C4-2B (cell line): ENCODE data around the gene SLX4IP.
A peak's percentile ranks its signal among the peaks of the same experiment; 100 is the strongest.

Experiments used
- H3K27ac ChIP-seq: fragments of 450-650 bp; 2 replicates; pipeline ENCODE4 v1.5.1; 2017
- ZFX ChIP-seq: fragments of 450-650 bp; IDR thresholded peaks from 2 replicates; pipeline ENCODE4 v1.6.1; 2017
- TF ChIP-seq, protein P1 (sequence below): fragments of 450-650 bp; conservative IDR thresholded peaks from 2 replicates; pipeline ENCODE4 v1.5.1; 2017; ENCODE audit warnings: mild to moderate bottlenecking

The SLX4IP gene

DNA sequence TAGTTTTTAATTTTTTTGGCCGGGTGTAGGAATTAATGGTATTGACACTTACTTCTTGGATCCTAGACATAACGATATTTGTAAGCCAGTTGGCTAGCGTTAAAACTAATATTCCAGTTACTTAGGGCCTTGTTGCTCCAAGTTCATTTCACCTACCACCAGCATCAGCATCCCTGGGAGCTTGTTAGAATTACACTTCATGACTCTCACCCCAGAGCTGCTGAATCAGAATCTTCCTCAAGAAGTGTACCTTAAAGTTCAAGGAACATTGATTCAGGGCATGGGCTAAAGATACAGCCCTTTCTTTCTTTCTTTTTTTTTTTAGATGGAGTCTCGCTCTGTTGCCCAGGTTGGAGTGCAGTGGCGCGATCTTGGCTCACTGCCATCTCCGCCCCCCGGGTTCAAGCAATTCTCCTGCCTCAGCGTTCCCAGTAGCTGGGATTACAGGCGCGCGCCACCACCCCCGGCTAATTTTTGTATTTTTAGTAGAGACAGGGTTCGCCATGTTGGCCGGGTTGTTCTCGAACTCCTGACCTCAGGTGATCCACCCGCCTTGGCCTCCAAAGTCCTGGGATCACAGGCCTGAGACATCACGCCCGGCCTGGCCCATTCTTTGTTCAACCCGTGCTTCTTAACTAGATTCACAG is 1.1 kb downstream of the SLX4IP start:
- H3K27ac ChIP-seq, result peak overlapping the region; percentile 13; the same call in 1 of the 2 replicates
- no peak for TF ChIP-seq ZFX
- TF ChIP-seq, protein P1, sequence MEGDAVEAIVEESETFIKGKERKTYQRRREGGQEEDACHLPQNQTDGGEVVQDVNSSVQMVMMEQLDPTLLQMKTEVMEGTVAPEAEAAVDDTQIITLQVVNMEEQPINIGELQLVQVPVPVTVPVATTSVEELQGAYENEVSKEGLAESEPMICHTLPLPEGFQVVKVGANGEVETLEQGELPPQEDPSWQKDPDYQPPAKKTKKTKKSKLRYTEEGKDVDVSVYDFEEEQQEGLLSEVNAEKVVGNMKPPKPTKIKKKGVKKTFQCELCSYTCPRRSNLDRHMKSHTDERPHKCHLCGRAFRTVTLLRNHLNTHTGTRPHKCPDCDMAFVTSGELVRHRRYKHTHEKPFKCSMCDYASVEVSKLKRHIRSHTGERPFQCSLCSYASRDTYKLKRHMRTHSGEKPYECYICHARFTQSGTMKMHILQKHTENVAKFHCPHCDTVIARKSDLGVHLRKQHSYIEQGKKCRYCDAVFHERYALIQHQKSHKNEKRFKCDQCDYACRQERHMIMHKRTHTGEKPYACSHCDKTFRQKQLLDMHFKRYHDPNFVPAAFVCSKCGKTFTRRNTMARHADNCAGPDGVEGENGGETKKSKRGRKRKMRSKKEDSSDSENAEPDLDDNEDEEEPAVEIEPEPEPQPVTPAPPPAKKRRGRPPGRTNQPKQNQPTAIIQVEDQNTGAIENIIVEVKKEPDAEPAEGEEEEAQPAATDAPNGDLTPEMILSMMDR, result no peak

DNA sequence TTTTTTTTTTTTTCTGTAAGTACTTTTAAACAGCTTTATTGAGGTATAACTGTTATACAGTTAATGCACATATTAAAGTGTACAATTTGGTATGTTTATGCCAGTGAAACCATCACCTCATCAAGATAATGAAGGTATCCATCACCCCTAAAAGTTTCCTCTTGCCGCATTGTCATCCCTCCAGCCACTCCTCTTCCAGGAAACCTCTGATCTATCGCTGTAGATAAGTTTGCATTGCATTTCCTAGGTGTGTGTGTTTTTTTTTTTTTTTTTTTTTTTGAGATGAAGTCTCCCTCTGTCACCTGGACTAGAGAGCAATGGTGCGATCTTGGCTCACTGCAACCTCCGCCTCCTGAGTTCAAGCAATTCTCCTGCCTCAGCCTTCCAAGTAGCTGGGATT is 3.1 kb downstream of the SLX4IP start:
- no peak overlapping the region for H3K27ac ChIP-seq
- TF ChIP-seq, protein P1, result no peak
- no peak for TF ChIP-seq ZFX

DNA sequence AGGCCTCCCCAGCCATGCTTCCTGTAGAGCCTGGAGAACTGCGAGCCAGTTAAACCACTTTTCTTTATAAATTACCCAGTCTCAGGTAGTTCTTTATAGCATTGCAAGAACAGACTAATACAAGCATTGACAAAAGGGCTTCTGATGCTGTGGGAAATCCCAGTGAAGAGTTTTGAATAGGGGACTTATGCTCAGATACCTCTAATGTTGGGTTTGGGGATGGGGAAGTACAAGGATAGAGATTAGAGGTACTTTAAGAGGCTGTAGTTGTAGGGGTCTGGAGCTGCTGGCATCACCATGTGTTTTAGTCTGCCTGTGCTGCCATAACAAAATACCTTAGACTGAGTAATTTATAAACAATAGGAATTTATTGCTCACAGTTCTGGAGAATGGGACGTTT is 8.8 kb downstream of the SLX4IP start:
- H3K27ac ChIP-seq, result no peak overlapping the region
- no peak for TF ChIP-seq ZFX
- TF ChIP-seq, protein P1, result no peak

GRCh38 chr20:10445758-10446157 is 10.7 kb downstream of the SLX4IP start:
- TF ChIP-seq, protein P1, result no peak
- TF ChIP-seq ZFX, result no peak
- H3K27ac ChIP-seq, result no peak overlapping the region

- TF ChIP-seq, protein P1, result 0 out of 2 replicates have a peak, but pooled peaks have one; percentile 15
- TF ChIP-seq ZFX, result no peak
- H3K27ac ChIP-seq, result no peak overlapping the region; the same call in 1 of the 2 replicates
Observed at GRCh38 chr20:10447028-10447427, 11.9 kb downstream of the SLX4IP start.

- TF ChIP-seq, protein P1, result no peak
- TF ChIP-seq ZFX, result no peak
- no peak overlapping the region for H3K27ac ChIP-seq
Observed at GRCh38 chr20:10448270-10449156, 13.4 kb downstream of the SLX4IP start.

DNA sequence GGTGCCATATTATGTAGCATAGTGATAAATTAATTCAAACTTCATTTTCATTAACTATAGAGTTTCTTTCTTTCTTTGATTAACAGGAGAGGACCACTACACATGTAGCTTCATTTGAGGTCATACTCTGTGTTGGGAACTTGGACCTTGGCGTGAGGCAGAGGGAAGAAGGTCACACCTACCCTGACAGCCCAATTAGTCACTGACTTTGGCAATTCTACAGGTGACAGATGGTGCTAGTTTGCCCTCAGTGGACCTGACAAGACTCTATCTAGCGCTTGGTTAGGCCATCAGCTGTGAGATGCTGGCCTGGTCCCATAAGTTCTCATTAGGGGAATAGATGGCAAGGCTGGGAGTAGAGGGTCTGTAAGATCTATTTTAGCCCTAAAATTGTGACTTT is 14.2 kb downstream of the SLX4IP start:
- TF ChIP-seq, protein P1, result no peak
- TF ChIP-seq ZFX, result no peak
- no peak overlapping the region for H3K27ac ChIP-seq
